Mesenchymal stem cell (in vitro differentiated cells and primary cell): ENCODE measurements around the gene POTEE.
"Not testable (repeated sequence)": the region's sequence is repeated elsewhere in the genome, so short reads cannot be mapped to it uniquely, and the experiment has no call there.

Experiments
- DNase-seq: peaks from one replicate; pipeline ENCODE4 v3.0.0-alpha.2; 2013
- H2AFZ ChIP-seq: one replicate; pipeline ENCODE4 v1.6.1; 2013; ENCODE audit warnings: low read depth, mild to moderate bottlenecking, control low read depth, inconsistent platforms, low read length, moderate library complexity
- H2AK5ac ChIP-seq: 2 replicates; pipeline ENCODE4 v1.6.1; 2013; ENCODE audit warnings: low read length, moderate library complexity, mild to moderate bottlenecking, inconsistent platforms; ENCODE audit not compliant: severe bottlenecking
- H2BK120ac ChIP-seq: one replicate; pipeline ENCODE4 v1.6.1; 2013; ENCODE audit warnings: low read depth, mild to moderate bottlenecking, inconsistent platforms, low read length, moderate library complexity
- H2BK12ac ChIP-seq, 2 experiments: one replicate each; pipeline ENCODE4 v1.6.1; 2013; ENCODE audit warnings: inconsistent platforms in 2 of 2, low read length in 2 of 2, mild to moderate bottlenecking in 2 of 2, moderate library complexity in 2 of 2, control low read depth in 1 of 2
- H2BK15ac ChIP-seq: one replicate; pipeline ENCODE4 v1.6.1; 2013; ENCODE audit warnings: mild to moderate bottlenecking, low read depth, inconsistent platforms; ENCODE audit not compliant: poor library complexity, severe bottlenecking
- H2BK5ac ChIP-seq: 2 replicates; pipeline ENCODE4 v1.6.1; 2013; ENCODE audit warnings: low read depth, mild to moderate bottlenecking, low read length, control low read depth, inconsistent platforms; ENCODE audit not compliant: poor library complexity, severe bottlenecking
- H3K14ac ChIP-seq, 2 experiments: one replicate each; pipeline ENCODE4 v1.6.1; 2013; ENCODE audit warnings: inconsistent platforms in 2 of 2, low read length in 2 of 2, control low read depth in 1 of 2, mild to moderate bottlenecking in 1 of 2, moderate library complexity in 1 of 2
- H3K18ac ChIP-seq, 2 experiments: one replicate each; pipeline ENCODE4 v1.6.1; 2013; ENCODE audit warnings: inconsistent platforms in 2 of 2, low read length in 2 of 2, control low read depth in 1 of 2, low read depth in 1 of 2, mild to moderate bottlenecking in 1 of 2
- H3K23ac ChIP-seq, 2 experiments: one replicate each; pipeline ENCODE4 v1.6.1; 2013; ENCODE audit warnings: inconsistent platforms in 2 of 2, low read length in 2 of 2, mild to moderate bottlenecking in 2 of 2, moderate library complexity in 2 of 2, control low read depth in 1 of 2
- H3K27ac ChIP-seq: 2 replicates; pipeline ENCODE4 v1.5.1; 2013; ENCODE audit warnings: mild to moderate bottlenecking, moderate library complexity, low read length, control low read depth, inconsistent platforms; ENCODE audit not compliant: poor library complexity, severe bottlenecking
- H3K27me3 ChIP-seq, 2 experiments: 2 replicates each; pipeline versions ENCODE4 v1.6.1 to v1.7.0; 2013; ENCODE audit warnings: low read length in 2 of 2, mild to moderate bottlenecking in 2 of 2, moderate library complexity in 2 of 2, control low read depth in 1 of 2, inconsistent platforms in 1 of 2; ENCODE audit not compliant: control insufficient read depth in 1 of 2, insufficient read depth in 1 of 2
- H3K36me3 ChIP-seq, 2 experiments: 2 replicates each; pipeline versions ENCODE4 v1.6.1 to v1.7.0; 2013; ENCODE audit warnings: low read length in 2 of 2, control low read depth in 1 of 2, inconsistent platforms in 1 of 2, low read depth in 1 of 2, mild to moderate bottlenecking in 1 of 2; ENCODE audit not compliant: insufficient read depth in 2 of 2, control insufficient read depth in 1 of 2
- H3K4ac ChIP-seq, 2 experiments: one replicate each; pipeline ENCODE4 v1.6.1; 2013; ENCODE audit warnings: inconsistent platforms in 2 of 2, low read length in 2 of 2, mild to moderate bottlenecking in 2 of 2, moderate library complexity in 2 of 2, control low read depth in 1 of 2, low read depth in 1 of 2
- H3K4me1 ChIP-seq: 2 replicates; pipeline ENCODE4 v1.6.1; 2013; ENCODE audit warnings: low read depth, low read length, control low read depth; ENCODE audit not compliant: control insufficient read depth, insufficient read depth
- H3K4me2 ChIP-seq: 2 replicates; pipeline ENCODE4 v1.6.1; 2013; ENCODE audit warnings: low read length, mild to moderate bottlenecking, inconsistent platforms; ENCODE audit not compliant: poor library complexity, severe bottlenecking
- H3K4me3 ChIP-seq, 2 experiments: 2 replicates each; pipeline versions ENCODE4 v1.5.1 to v1.7.0; 2013; ENCODE audit warnings: low read length in 2 of 2, mild to moderate bottlenecking in 2 of 2, control low read depth in 1 of 2, low read depth in 1 of 2; ENCODE audit not compliant: insufficient read depth in 1 of 2
- H3K79me1 ChIP-seq: replicated peaks from 2 replicates; pipeline ENCODE4 v1.6.1; 2013; ENCODE audit warnings: mild to moderate bottlenecking, control low read depth, low read length, inconsistent platforms; ENCODE audit not compliant: poor library complexity, severe bottlenecking
- H3K9ac ChIP-seq: 2 replicates; pipeline ENCODE4 v1.7.0; 2013; ENCODE audit warnings: mild to moderate bottlenecking, low read length, moderate library complexity
- H3K9me3 ChIP-seq: 2 replicates; pipeline ENCODE4 v1.7.0; 2013; ENCODE audit warnings: mild to moderate bottlenecking, low read length; ENCODE audit not compliant: control insufficient read depth
- H4K8ac ChIP-seq: one replicate; pipeline ENCODE4 v1.6.1; 2013; ENCODE audit warnings: inconsistent platforms, mild to moderate bottlenecking, low read length, moderate library complexity
- H4K91ac ChIP-seq: one replicate; pipeline ENCODE4 v1.6.1; 2013; ENCODE audit warnings: mild to moderate bottlenecking, low read length, inconsistent platforms
- WGBS: methylation state at CpG from one replicate; pipeline ENCODE4 v1.1.7; 2013; ENCODE audit warnings: mixed read lengths; 5-methylcytosine and 5-hydroxymethylcytosine counted together

The POTEE gene

GRCh38 chr2:131178721-131179418, 30.5 kb upstream of the POTEE start:
- 94% methylated on average over 15 of the region's 15 CpGs for WGBS
- not testable (repeated sequence) for H2AK5ac ChIP-seq, H2BK5ac ChIP-seq, H2BK15ac ChIP-seq, H2BK12ac ChIP-seq, H3K18ac ChIP-seq, H3K27ac ChIP-seq, H2BK120ac ChIP-seq, H3K79me1 ChIP-seq, H3K4me2 ChIP-seq, H3K23ac ChIP-seq, DNase-seq, H3K36me3 ChIP-seq, H3K9ac ChIP-seq, H3K4me3 ChIP-seq, H3K9me3 ChIP-seq, H4K8ac ChIP-seq, H2AFZ ChIP-seq, H3K4ac ChIP-seq, H4K91ac ChIP-seq, H3K14ac ChIP-seq, H3K4me1 ChIP-seq
- peaks cover 0 to 19% of the 10 kb centered on the region in 2 experiments for H3K27me3 ChIP-seq

- H4K8ac ChIP-seq, H3K4ac ChIP-seq, H3K4me3 ChIP-seq, H3K18ac ChIP-seq, H3K36me3 ChIP-seq, H4K91ac ChIP-seq, H3K23ac ChIP-seq, H2BK12ac ChIP-seq, DNase-seq, H3K4me1 ChIP-seq, H3K27ac ChIP-seq, H3K79me1 ChIP-seq, H3K14ac ChIP-seq, H2AFZ ChIP-seq, H2BK15ac ChIP-seq, H2BK120ac ChIP-seq, H3K4me2 ChIP-seq, H3K9me3 ChIP-seq, H2AK5ac ChIP-seq, H3K9ac ChIP-seq, H2BK5ac ChIP-seq: not testable (repeated sequence)
- 90% methylated on average over 4 of the region's 4 CpGs for WGBS
- peaks cover 0 to 18% of the 10 kb centered on the region in 2 experiments for H3K27me3 ChIP-seq
Observed at GRCh38 chr2:131181451-131181850, 27.9 kb upstream of the POTEE start.

GRCh38 chr2:131193421-131193820, 15.9 kb upstream of the POTEE start:
- H2BK5ac ChIP-seq, H2BK15ac ChIP-seq, H3K9ac ChIP-seq, H3K4ac ChIP-seq, H3K18ac ChIP-seq, H3K23ac ChIP-seq, H3K79me1 ChIP-seq, H4K8ac ChIP-seq, H3K27me3 ChIP-seq, H3K36me3 ChIP-seq, H3K4me3 ChIP-seq, H2AFZ ChIP-seq, H3K27ac ChIP-seq, DNase-seq, H3K9me3 ChIP-seq, H2AK5ac ChIP-seq, H3K14ac ChIP-seq, H2BK120ac ChIP-seq, H4K91ac ChIP-seq, H2BK12ac ChIP-seq, H3K4me2 ChIP-seq, H3K4me1 ChIP-seq: not testable (repeated sequence)
- WGBS = 45% methylated on average over 3 of the region's 3 CpGs

- H3K27me3 ChIP-seq, H3K18ac ChIP-seq, H3K14ac ChIP-seq, H2BK15ac ChIP-seq, DNase-seq, H2BK12ac ChIP-seq, H3K4me1 ChIP-seq, H3K4ac ChIP-seq, H3K9ac ChIP-seq, H3K27ac ChIP-seq, H3K9me3 ChIP-seq, H2BK5ac ChIP-seq, H3K36me3 ChIP-seq, H4K91ac ChIP-seq, H4K8ac ChIP-seq, H3K4me2 ChIP-seq, H3K23ac ChIP-seq, H2AK5ac ChIP-seq, H2AFZ ChIP-seq, H3K79me1 ChIP-seq, H3K4me3 ChIP-seq, H2BK120ac ChIP-seq: not testable (repeated sequence)
- WGBS = 86% methylated on average over 1 of the region's 2 CpGs
Observed at GRCh38 chr2:131196186-131196585, 13.2 kb upstream of the POTEE start.
